Activated CD4-positive, alpha-beta T cell treated with anti-CD3 and anti-CD28 coated beads, Interleukin-2, amount 10 ng/mL, durations not matched to agents 7 days and 5 days (primary cell): Measurements from ENCODE around the gene TANGO2. TPM values are rescaled to one million over a fixed set of nuclear protein-coding genes. Genes with fewer than 3 reads are reported as not detected.

Experiments
- CTCF ChIA-PET: fragments of 350-600 bp; sonication (Branson Sonifier 250); formaldehyde crosslinking; loops from one replicate; lab custom pipeline; 2021; ENCODE audit warnings: antibody characterized with exemption; lab: Charles Lee
- POLR2A ChIA-PET: fragments of 350-600 bp; sonication (Branson Sonifier 250); formaldehyde crosslinking; loops from one replicate; lab custom pipeline; 2021; ENCODE audit warnings: antibody characterized with exemption; lab: Charles Lee
- DNase-seq: peaks from one replicate; pipeline ENCODE4 v3.0.0-alpha.2; 2020
- H3K27ac Mint-ChIP-seq: one replicate; pipeline ENCODE4 v1.8.0; 2021; ENCODE audit warnings: mild to moderate bottlenecking, moderate library complexity, mixed read lengths
- H3K27me3 Mint-ChIP-seq: one replicate; pipeline ENCODE4 v1.8.0; 2021; ENCODE audit warnings: mixed read lengths
- H3K36me3 Mint-ChIP-seq: one replicate; pipeline ENCODE4 v1.8.0; 2021; ENCODE audit warnings: low read depth, mixed read lengths
- H3K4me1 Mint-ChIP-seq: one replicate; pipeline ENCODE4 v1.8.0; 2021; ENCODE audit warnings: mixed read lengths
- H3K4me3 Mint-ChIP-seq: one replicate; pipeline ENCODE4 v1.8.0; 2021; ENCODE audit warnings: mild to moderate bottlenecking, moderate library complexity, mixed read lengths
- H3K9me3 Mint-ChIP-seq: one replicate; pipeline ENCODE4 v1.8.0; 2021; ENCODE audit warnings: mixed read lengths
- total RNA-seq, 2 experiments: library from RNA; stranded (reverse); gene quantifications; one replicate each; pipeline ENCODE4 v1.2.3, GENCODE V29; 2021

Gene TANGO2
- total RNA-seq, 2 experiments from 2014 or later, result 36.7 to 39.7 TPM

GRCh38 chr22:20107951-20108756 lies 87.2 kb downstream of the TANGO2 start:
- H3K36me3 Mint-ChIP-seq, result peaks cover 20% of the 10 kb centered on the region
- H3K27ac Mint-ChIP-seq, result peak overlapping the region; percentile 64
- H3K27me3 Mint-ChIP-seq, result no peaks in the 10 kb centered on the region
- ChIA-PET POLR2A (no interaction called here), CTCF (interaction anchor here (0.6 to 1.4 kb wide), 3 partner anchors 9 to 22 kb away, joined by 3 read pairs; partner anchors contain the start of gene TRMT2A)
- no peak for DNase-seq
- no peaks in the 10 kb centered on the region for H3K9me3 Mint-ChIP-seq
- peaks cover 16% of the 10 kb centered on the region for H3K4me1 Mint-ChIP-seq
- no peak overlapping the region for H3K4me3 Mint-ChIP-seq

GRCh38 chr22:20108757-20109230 lies 87.9 kb downstream of the TANGO2 start:
- no peaks in the 10 kb centered on the region for H3K9me3 Mint-ChIP-seq
- H3K36me3 Mint-ChIP-seq, result peaks cover 16% of the 10 kb centered on the region
- POLR2A ChIA-PET, result no interaction called here
- DNase-seq, result no peak
- no peaks in the 10 kb centered on the region for H3K27me3 Mint-ChIP-seq
- CTCF ChIA-PET, result interaction anchor here (0.6 to 1.2 kb wide), 2 partner anchors 9 to 22 kb away, joined by 3 read pairs; partner anchors contain the start of gene TRMT2A
- H3K4me1 Mint-ChIP-seq, result peaks cover 14% of the 10 kb centered on the region
- peak overlapping the region; percentile 64 for H3K27ac Mint-ChIP-seq
- H3K4me3 Mint-ChIP-seq, result no peak overlapping the region

- DNase-seq, result no peak
- CTCF ChIA-PET, result interaction anchor here (0.9 to 1.4 kb wide), 3 partner anchors 8 to 140 kb away, joined by 3 to 6 read pairs (median 3); partner anchors contain the start of gene TRMT2A
- H3K27me3 Mint-ChIP-seq, result no peaks in the 10 kb centered on the region
- no peak overlapping the region for H3K4me3 Mint-ChIP-seq
- H3K36me3 Mint-ChIP-seq, result peaks cover 23% of the 10 kb centered on the region
- peaks cover 19% of the 10 kb centered on the region for H3K4me1 Mint-ChIP-seq
- POLR2A ChIA-PET, result no interaction called here
- no peaks in the 10 kb centered on the region for H3K9me3 Mint-ChIP-seq
- peak overlapping the region; percentile 42 for H3K27ac Mint-ChIP-seq
Observed at GRCh38 chr22:20109411-20110358, 88.8 kb downstream of the TANGO2 start.

DNA sequence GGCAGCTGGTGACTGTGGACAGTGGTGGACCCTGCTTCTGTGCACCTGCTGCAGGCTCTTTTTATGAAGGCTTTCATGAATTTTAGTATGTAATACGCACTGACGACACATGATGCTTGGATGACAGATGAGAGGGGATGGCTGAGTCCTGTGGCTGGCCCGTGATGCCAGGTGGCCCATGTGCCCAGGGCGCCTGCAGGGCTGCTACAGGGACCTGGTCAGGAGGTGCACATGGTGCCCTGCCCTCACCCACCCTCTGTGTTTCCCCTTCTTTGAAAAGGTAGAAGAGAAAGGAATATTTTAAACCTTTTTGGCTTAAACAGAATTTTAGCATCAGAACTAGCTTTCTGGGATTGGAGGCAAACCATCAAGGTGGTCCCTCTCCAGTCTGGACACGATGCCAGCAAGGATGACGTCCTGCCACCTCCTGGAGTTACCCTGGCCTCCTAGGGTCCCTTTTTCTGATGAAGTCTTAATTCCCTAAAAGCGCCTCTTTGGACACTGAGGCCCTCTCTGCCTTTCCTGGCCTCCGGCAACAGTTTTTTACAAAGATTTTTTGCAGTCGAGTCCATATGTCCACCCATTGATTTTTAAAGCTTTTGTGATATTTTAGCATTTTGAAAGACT lies 89.6 kb downstream of the TANGO2 start:
- peaks cover 27% of the 10 kb centered on the region for H3K36me3 Mint-ChIP-seq
- peaks cover 25% of the 10 kb centered on the region for H3K4me1 Mint-ChIP-seq
- no peaks in the 10 kb centered on the region for H3K9me3 Mint-ChIP-seq
- no peaks in the 10 kb centered on the region for H3K27me3 Mint-ChIP-seq
- H3K4me3 Mint-ChIP-seq, result no peak overlapping the region
- CTCF ChIA-PET, result interaction anchor here (0.8 to 1.4 kb wide), 4 partner anchors 24 to 140 kb away, joined by 3 to 6 read pairs (median 3); no protein-coding TSS in a partner anchor
- no peak for DNase-seq
- H3K27ac Mint-ChIP-seq, result no peak overlapping the region
- POLR2A ChIA-PET, result no interaction called here

- ChIA-PET POLR2A (interaction anchor here (0.7 kb wide), 1 partner anchor 11 kb away, joined by 3 read pairs; no protein-coding TSS in a partner anchor), CTCF (interaction anchor here (0.7 to 1.4 kb wide), 7 partner anchors 9 to 141 kb away, joined by 3 to 6 read pairs (median 3); no protein-coding TSS in a partner anchor)
- Mint-ChIP-seq H3K36me3 (peaks cover 27% of the 10 kb centered on the region), H3K27ac (peak overlapping the region; percentile 76), H3K4me1 (peaks cover 28% of the 10 kb centered on the region), H3K27me3 (no peaks in the 10 kb centered on the region), H3K4me3 (no peak overlapping the region), H3K9me3 (no peaks in the 10 kb centered on the region)
- peak; percentile 28 for DNase-seq
Observed at GRCh38 chr22:20111045-20111688, 90.3 kb downstream of the TANGO2 start.

GRCh38 chr22:20111689-20112622 lies 91.0 kb downstream of the TANGO2 start:
- Mint-ChIP-seq H3K4me1 (peaks cover 29% of the 10 kb centered on the region), H3K4me3 (no peak overlapping the region), H3K9me3 (no peaks in the 10 kb centered on the region), H3K27ac (peak overlapping the region; percentile 77), H3K27me3 (no peaks in the 10 kb centered on the region), H3K36me3 (peaks cover 31% of the 10 kb centered on the region)
- ChIA-PET POLR2A (interaction anchor here (0.7 kb wide), 1 partner anchor 11 kb away, joined by 3 read pairs; no protein-coding TSS in a partner anchor), CTCF (interaction anchor here (0.7 to 1.7 kb wide), 5 partner anchors 9 to 99 kb away, joined by 3 to 4 read pairs (median 3); no protein-coding TSS in a partner anchor)
- no peak for DNase-seq

- POLR2A ChIA-PET, result no interaction called here
- no peak for DNase-seq
- H3K9me3 Mint-ChIP-seq, result no peaks in the 10 kb centered on the region
- H3K4me1 Mint-ChIP-seq, result peaks cover 29% of the 10 kb centered on the region
- peaks cover 25% of the 10 kb centered on the region for H3K36me3 Mint-ChIP-seq
- H3K4me3 Mint-ChIP-seq, result no peak overlapping the region
- CTCF ChIA-PET, result interaction anchor here (1.7 kb wide), 1 partner anchor 12 kb away, joined by 4 read pairs; no protein-coding TSS in a partner anchor
- H3K27me3 Mint-ChIP-seq, result no peaks in the 10 kb centered on the region
- peak overlapping the region; percentile 25 for H3K27ac Mint-ChIP-seq
Observed at GRCh38 chr22:20112623-20113511, 92.0 kb downstream of the TANGO2 start.

- POLR2A ChIA-PET, result no interaction called here
- DNase-seq, result no peak
- H3K4me3 Mint-ChIP-seq, result no peak overlapping the region
Observed at GRCh38 chr22:20113551-20114310, 92.8 kb downstream of the TANGO2 start.

DNA sequence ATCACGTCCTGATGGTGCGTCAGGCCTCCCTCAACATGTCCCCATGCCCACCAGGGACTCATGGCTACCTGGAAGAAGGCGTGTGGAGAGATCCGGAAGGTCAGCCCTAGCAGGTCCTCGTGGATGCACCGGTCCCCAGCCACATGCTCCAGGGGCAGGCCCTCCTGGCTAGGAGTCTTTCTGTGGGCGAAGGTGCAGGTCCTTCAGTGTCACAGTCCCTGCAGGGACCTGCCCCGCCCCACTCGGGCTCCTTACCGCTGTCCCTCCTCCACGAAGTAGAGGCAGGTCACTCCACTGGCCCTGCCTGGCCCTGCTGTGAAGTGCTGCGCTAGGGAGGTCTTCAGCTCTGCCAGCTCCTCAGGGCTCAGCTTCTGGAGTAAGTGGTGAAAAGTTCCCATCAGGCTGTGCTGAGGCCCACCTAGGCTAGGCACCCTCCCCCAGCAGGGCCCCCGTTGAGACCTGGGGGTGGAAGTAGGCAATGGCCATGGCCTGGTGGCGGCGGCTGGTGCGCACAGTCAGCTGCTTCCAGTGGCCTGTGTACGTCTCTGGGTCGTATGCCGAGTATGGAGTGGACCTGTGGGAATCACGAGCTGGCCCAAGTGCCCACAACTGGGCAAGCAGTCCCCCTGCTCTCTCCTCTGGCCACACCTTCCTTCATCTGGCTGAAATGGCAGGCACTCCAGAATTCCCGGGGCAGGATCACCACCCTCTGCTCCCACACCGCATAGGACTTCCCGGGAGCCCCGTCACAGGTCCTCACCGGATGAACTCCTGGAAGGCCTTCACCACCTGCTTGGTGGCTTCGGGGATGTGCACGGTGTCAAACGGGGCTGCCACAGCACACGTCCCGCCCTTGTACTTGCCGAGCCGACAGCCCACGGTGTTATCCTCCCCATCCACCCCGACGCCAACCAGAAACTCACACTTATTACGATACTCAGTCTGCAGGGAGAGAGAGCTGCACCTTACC lies 93.9 kb downstream of the TANGO2 start:
- Mint-ChIP-seq H3K27ac (peak overlapping the region; percentile 80), H3K27me3 (no peaks in the 10 kb centered on the region), H3K4me1 (peaks cover 42% of the 10 kb centered on the region), H3K4me3 (peak overlapping the region; percentile 91), H3K9me3 (no peaks in the 10 kb centered on the region), H3K36me3 (peaks cover 38% of the 10 kb centered on the region)
- no peak for DNase-seq
- CTCF ChIA-PET, result interaction anchor here (2.9 kb wide), 1 partner anchor 19 kb away, joined by 9 read pairs; no protein-coding TSS in a partner anchor
- POLR2A ChIA-PET, result no interaction called here

More at GRCh38 chr22:20113551-20114310, 92.8 kb downstream of the TANGO2 start:
- Mint-ChIP-seq H3K27ac (peak overlapping the region; percentile 36), H3K27me3 (no peaks in the 10 kb centered on the region), H3K9me3 (no peaks in the 10 kb centered on the region), H3K36me3 (peaks cover 30% of the 10 kb centered on the region), H3K4me1 (peaks cover 32% of the 10 kb centered on the region)
- CTCF ChIA-PET, result interaction anchor here (1.7 kb wide), 1 partner anchor 13 kb away, joined by 4 read pairs; no protein-coding TSS in a partner anchor
